ENCODE data around the gene GNAI3.

Gene GNAI3

DNA sequence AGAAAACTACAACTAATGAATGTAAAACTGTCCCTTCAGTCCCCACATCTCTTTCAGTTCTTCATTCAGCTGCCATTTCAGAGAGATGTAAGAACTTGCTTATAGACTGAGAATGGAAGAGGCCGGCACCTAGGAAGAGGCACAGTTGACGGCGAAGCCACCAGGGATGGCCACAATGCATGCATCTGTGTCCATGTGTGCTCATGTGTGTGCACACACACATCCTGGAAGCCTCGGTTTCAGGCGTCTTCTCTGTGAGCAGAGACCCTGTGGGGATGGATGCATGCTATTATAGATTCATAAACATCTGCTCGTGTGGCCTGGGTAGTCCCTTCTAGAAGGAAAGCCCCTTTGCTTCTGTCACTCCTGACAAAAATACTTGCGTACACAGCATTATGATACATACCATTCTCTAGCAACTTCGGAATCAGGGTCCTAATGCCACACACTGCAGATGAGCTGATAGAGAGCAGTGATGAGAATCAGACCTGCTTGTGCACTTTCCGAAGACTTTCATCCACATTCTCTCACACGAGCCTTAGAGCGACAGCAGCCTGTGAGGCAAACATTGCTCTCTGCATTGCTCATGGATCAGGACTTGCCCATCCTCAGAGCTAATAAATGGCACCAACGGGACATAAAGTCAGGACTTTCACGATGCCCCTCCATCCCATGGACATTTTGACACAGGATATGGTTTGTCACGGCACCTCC is 21.2 kb upstream of the GNAI3 start:
- DNase-seq (ENCODE audit: low read depth, low spot score), result no peak

DNA sequence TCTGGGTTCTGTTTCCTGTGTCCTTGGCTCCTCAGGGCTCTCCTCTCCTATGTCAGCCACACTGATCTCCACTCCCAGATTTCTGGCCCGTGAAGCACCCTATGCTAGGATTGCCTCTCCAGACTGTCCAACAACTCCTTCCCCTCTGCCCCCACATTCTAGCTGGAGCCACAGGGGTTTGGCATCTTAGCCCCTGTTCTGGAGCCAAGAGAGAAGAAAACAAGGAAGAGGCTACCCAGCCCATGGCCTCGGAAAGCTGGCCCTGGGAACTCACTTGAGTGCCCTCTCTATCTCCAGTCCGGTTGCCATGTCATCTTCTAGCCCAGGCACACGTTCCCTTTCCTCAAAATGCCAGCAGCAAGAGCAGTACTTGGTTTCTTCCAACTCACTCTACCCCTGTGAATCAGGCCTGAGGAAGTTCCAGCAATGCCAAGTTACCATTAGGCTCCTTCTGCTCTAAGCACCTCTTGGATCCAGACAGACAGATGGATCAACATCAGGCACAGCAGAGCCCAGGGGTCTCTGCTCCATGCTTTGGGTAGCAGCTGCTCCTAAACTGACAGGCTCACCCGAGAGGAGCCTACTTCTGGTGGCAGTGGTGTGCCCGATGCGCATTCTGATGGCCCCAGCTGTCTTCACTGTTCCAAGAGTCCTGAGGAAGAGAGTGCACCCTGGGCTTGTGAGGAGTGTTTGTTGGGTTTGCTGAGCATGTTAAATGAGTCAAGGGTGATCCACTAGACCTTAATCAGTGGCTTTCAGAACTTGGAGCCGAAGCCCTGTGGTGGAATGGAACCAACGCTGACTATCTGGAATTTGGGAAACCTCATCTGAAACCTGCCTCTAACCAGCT is 20.3 kb upstream of the GNAI3 start:
- no peak for DNase-seq (ENCODE audit: low read depth, low spot score)

DNA sequence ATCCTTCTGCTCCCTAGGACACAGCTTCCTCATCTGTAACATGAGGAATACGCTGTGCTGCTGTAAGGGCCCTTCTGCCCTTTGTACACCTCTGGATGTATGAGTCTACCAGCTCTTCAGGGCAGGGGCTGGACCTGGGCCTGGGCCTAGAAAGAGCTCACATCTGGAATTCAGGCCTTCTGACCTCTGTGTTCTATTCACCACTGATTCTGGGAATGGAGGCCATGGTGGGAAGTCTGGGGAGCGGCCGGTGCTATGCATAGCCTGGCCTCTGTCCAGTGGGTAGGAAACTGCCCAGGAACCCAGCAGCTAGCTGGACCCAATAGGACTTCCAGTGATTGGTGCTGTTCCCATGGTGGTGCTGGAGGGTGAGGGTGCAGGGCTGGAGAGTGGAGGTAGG is 19.7 kb upstream of the GNAI3 start:
- DNase-seq (ENCODE audit: low read depth, low spot score), result no peak

- no peak for DNase-seq (ENCODE audit: low read depth, low spot score)
Observed at GRCh38 chr1:109529881-109530456, 18.4 kb upstream of the GNAI3 start.

GRCh38 chr1:109530457-109531087 is 17.8 kb upstream of the GNAI3 start:
- no peak for DNase-seq (ENCODE audit: low read depth, low spot score)

GRCh38 chr1:109531380-109531779 is 17.0 kb upstream of the GNAI3 start:
- DNase-seq (ENCODE audit: low read depth, low spot score), result no peak

DNA sequence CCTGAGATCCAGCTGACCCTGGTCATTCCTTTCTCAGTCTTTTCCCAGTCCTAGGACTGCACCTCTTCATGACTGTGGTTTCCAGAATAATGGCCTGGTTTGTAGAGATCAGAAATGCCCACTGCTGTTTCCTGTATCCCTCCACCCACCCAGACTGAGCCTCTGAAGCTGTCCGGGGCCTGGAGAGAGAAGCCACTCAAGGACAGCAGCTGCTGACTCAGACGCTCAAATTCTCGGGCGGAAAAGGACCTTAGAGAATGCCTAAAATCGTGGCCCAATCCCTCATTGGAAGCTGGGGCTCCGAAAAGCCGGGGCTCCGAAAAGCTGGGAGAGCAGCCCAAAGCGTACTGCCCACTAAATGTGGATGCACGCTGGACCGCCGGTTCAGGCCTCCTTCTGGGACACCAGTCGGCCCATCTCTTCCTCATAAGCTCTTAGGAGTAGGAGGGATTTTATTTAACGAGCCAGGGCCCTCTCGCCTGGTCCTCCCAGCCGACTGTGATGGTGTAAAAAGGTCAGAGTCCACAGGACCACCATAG is 16.5 kb upstream of the GNAI3 start:
- DNase-seq (ENCODE audit: low read depth, low spot score), result no peak

DNA sequence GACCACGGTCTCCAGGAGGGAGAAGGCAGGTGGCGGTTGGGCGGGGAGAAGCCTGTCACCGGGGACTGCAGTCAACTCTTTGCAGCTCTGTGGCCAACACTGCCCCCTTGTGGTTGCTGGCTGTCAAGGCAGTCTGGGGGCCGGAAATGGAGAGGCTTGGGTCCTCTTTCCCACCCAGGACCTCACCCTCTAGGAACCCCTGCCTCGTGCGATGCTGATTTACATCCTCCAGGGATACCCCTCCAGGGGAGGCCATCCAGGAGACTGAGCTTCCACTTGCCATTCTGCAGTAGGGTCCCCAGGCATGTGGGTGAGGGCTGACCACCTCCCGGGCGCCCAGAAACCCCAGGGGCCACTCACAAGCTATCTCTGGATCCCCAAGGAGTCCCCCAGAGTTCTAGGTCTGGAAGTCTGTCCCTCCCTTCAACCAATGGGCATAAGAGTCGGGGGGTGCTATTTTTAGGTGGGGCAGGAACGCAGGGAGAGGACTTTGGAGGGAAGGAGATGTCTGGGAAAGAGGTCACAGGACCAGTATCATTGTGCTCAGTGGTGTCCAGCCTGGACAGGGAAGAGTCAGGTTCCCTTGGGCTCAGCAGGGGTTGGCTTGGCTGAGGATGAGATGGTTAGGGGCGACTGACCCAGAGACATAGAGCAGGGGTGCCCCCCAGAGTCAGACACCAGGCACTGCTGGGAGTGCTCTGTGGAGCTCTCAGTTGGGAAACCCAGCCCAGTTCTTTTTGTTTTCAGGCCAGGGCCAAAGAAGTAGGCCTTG is 15.9 kb upstream of the GNAI3 start:
- peak; percentile 86 for DNase-seq (ENCODE audit: low read depth, low spot score)

- DNase-seq (ENCODE audit: low read depth, low spot score), result no peak
Observed at GRCh38 chr1:109534307-109534858, 14.0 kb upstream of the GNAI3 start.

GRCh38 chr1:109535481-109535880 is 12.9 kb upstream of the GNAI3 start:
- DNase-seq (ENCODE audit: low read depth, low spot score), result no peak

DNA sequence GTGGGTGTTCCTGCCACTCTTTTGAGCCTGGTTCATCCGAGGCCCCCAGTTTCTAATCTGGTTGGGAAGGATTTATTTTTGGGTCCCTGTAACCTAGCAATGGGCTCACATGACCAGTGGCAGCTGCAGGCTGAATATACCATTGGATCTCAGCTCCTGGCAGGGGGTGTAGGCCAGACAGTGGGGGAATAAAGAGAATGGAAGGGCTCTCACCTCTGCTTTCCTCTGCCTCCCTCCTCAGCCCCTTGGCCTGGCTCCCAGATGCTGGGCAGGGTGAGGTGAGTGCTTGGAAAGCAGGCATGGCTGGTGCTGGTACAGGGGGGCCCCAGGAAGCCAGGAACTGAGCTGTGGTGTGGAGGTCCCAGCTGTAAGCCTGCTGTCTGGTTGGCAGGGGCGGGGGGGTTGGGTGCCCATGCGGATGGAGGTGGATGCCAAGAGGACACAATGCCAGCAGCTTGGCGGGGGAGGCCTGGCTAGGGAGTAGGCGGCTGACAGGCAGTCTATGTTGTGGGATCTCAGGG is 12.4 kb upstream of the GNAI3 start:
- no peak for DNase-seq (ENCODE audit: low read depth, low spot score)

- no peak for DNase-seq (ENCODE audit: low read depth, low spot score)
Observed at GRCh38 chr1:109537450-109538178, 10.8 kb upstream of the GNAI3 start.

DNA sequence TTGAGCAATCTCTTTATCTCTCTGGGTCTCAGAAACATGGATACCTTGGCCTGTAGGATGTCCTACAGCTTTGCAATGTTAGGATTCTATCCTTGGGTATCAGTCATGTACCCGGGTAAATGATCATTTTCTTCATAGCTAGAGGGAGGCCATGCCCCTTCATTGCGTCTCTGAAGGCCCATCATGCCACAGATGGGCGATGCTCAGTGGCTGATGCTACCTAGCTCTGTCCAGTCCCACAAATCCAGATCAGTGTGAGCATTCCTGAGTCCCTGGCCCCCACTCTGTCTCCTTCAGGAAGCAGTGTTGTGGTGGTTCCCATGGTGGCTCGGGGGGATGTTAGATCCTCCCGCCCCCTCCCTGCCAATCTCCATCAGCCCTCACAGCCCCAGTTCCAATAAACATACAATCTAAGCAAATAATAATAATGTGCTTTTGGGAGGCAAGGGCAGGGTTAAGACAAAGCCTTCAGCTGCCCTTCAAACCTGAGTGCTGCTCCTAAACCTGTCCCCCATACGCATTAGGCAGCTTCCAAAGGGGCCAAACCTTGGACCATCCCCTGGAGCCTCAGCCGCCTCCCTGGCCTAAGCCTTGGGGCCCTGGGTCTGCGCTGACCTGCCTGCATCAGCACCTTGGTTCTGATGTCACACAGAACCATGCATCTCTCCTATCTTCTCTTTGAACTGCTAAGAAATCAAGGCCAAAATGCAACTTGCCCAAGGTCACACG is 9.4 kb upstream of the GNAI3 start:
- DNase-seq (ENCODE audit: low read depth, low spot score), result no peak

- no peak for DNase-seq (ENCODE audit: low read depth, low spot score)
Observed at GRCh38 chr1:109539676-109540075, 8.7 kb upstream of the GNAI3 start, which contains the start of gene GPR61. GPR61 (plus strand) TSS chr1:109539872; CDS start chr1:109543023, 3,151 bp downstream.

- no peak for DNase-seq (ENCODE audit: low read depth, low spot score)
Observed at GRCh38 chr1:109541102-109541501, 7.3 kb upstream of the GNAI3 start.

DNA sequence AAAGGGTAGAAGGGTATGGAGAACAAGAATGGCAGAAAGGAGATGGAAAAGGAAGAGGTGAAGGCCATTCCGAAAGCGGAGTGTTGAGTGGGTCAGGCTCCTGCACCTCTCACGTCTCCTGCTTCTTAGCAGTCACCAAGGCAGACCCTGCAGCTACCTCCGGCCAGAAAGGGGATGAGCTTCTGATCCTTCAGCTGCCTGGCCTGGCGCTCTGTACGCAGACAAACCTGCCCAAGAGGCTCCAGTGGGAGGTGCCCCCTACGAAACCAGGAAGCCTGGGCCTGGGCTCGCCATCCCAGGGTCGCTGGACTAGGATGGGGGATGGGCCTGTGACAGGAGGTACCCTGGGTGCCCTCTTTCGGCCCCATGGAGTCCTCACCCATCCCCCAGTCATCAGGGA is 5.8 kb upstream of the GNAI3 start:
- DNase-seq (ENCODE audit: low read depth, low spot score), result no peak

DNA sequence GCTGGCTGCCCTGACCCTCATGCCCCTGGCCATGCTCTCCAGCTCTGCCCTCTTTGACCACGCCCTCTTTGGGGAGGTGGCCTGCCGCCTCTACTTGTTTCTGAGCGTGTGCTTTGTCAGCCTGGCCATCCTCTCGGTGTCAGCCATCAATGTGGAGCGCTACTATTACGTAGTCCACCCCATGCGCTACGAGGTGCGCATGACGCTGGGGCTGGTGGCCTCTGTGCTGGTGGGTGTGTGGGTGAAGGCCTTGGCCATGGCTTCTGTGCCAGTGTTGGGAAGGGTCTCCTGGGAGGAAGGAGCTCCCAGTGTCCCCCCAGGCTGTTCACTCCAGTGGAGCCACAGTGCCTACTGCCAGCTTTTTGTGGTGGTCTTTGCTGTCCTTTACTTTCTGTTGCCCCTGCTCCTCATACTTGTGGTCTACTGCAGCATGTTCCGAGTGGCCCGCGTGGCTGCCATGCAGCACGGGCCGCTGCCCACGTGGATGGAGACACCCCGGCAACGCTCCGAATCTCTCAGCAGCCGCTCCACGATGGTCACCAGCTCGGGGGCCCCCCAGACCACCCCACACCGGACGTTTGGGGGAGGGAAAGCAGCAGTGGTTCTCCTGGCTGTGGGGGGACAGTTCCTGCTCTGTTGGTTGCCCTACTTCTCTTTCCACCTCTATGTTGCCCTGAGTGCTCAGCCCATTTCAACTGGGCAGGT is 5.0 kb upstream of the GNAI3 start:
- no peak for DNase-seq (ENCODE audit: low read depth, low spot score)

- no peak for DNase-seq (ENCODE audit: low read depth, low spot score)
Observed at GRCh38 chr1:109543988-109544735, 4.3 kb upstream of the GNAI3 start.

All from activated CD4-positive, CD25-positive, alpha-beta regulatory T cell treated with anti-CD3 and anti-CD28 coated beads, Interleukin-2, amount 50 U/mL, for 16 hours (primary cell).